ENCODE measurements around the gene IFT27. TPM values are rescaled to one million over a fixed set of nuclear protein-coding genes. Genes with fewer than 3 reads are reported as not detected.

The IFT27 gene
- total and polyA plus RNA-seq, 2 of the 4 experiments (the other 2 are of a cell fraction), result 14.5 to 26.9 TPM

DNA sequence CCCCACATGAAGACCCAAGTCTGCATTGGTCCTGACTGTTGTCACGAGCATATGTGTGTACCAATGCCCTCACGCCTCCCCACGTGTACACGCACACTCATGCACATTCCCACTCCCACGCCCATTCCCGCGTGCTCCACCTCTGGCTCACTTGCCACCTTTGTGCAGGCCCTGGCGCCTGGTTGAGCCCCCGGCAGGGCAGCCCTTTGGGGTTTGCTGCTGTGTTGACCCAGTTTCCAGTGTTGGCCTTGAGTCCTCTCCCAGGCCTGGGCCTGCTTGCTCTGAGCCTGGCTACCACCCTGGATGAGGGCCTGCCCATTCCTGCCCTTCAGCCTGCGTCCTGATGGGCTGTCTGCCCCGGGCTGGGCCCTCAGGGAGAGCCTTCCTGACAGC is 22.8 kb upstream of the IFT27 start:
- Histone ChIP-seq H3K4me2 (ENCODE audit: low read depth, low read length) (no peak overlapping the region), H2BK5ac (ENCODE audit: low read depth, low read length, poor library complexity, severe bottlenecking) (no peak overlapping the region), H4K8ac (ENCODE audit: low read depth in 2 of 2, low read length in 2 of 2) (no peak overlapping the region), H2BK120ac (ENCODE audit: low read depth, low read length) (no peak overlapping the region), H4K20me1 (ENCODE audit: insufficient read depth, low read length) (no peaks in the 10 kb centered on the region), H3K14ac (replicated peaks; ENCODE audit: low read depth, low read length) (no peak overlapping the region), H3K79me1 (ENCODE audit: low read depth in 1 of 2, low read length in 2 of 2) (no peaks in the 10 kb centered on the region), H4K91ac (ENCODE audit: insufficient read depth, low read depth, low read length) (no peak overlapping the region), H3K27ac (ENCODE audit: insufficient read depth, low read length) (no peak overlapping the region), H2AFZ (replicated peaks; ENCODE audit: low read length, poor library complexity) (no peak overlapping the region), H2BK15ac (ENCODE audit: low read depth, low read length) (no peak overlapping the region), H4K5ac (ENCODE audit: low read depth, low read length) (no peak overlapping the region), H3K4me1 (ENCODE audit: control insufficient read depth, insufficient read depth, low read length) (no peaks in the 10 kb centered on the region), H2BK20ac (ENCODE audit: low read depth, low read length) (no peak overlapping the region), H3K9ac (ENCODE audit: low read depth, low read length) (no peak overlapping the region), H3K36me3 (ENCODE audit: control insufficient read depth, insufficient read depth, low read length) (no peaks in the 10 kb centered on the region), H3K4ac (ENCODE audit: low read depth, low read length) (no peak overlapping the region), H3K4me3 (ENCODE audit: insufficient read depth, low read depth, low read length) (no peak overlapping the region), H3K9me3 (ENCODE audit: control insufficient read depth, insufficient read depth, low read length) (no peaks in the 10 kb centered on the region), H3K27me3 (ENCODE audit: control insufficient read depth, insufficient read depth, low read length) (peaks cover 54% of the 10 kb centered on the region), H3K18ac (ENCODE audit: low read depth, low read length) (no peak overlapping the region), H3K56ac (ENCODE audit: extremely low read depth, insufficient read depth, low read length) (no peak overlapping the region), H2AK5ac (ENCODE audit: low read depth, low read length) (no peak overlapping the region), H3K9me1 (ENCODE audit: insufficient read depth, low read length) (no peaks in the 10 kb centered on the region), H3K23ac (ENCODE audit: low read depth, low read length) (no peak overlapping the region), H2AK9ac (replicated peaks; ENCODE audit: low read depth, low read length, poor library complexity) (no peak overlapping the region)
- no TSS peak for BruUV-seq (replicated peaks)
- dilution Hi-C loops (cut with HindIII; ENCODE audit: low sequenced_read_pairs, unreplicated experiment), result no loop called here
- DNase-seq (no peak), ATAC-seq (ENCODE audit: low read depth) (no peak)
- TF ChIP-seq FOS (IDR thresholded peaks at IDR 0.05; ENCODE audit: low read depth, low read length), result no peak
- TF ChIP-seq CHD1 (IDR thresholded peaks at IDR 0.05; ENCODE audit: low read depth, low read length), result no peak
- no peak for TF ChIP-seq USF2 (IDR thresholded peaks at IDR 0.05; ENCODE audit: low read depth, low read length)
- no peak for TF ChIP-seq MXI1 (IDR thresholded peaks at IDR 0.05; ENCODE audit: borderline replicate concordance, low read depth, low read length)
- TF ChIP-seq CEBPB (IDR thresholded peaks at IDR 0.05; ENCODE audit: low read depth, low read length), result no peak
- TF ChIP-seq, protein P1, sequence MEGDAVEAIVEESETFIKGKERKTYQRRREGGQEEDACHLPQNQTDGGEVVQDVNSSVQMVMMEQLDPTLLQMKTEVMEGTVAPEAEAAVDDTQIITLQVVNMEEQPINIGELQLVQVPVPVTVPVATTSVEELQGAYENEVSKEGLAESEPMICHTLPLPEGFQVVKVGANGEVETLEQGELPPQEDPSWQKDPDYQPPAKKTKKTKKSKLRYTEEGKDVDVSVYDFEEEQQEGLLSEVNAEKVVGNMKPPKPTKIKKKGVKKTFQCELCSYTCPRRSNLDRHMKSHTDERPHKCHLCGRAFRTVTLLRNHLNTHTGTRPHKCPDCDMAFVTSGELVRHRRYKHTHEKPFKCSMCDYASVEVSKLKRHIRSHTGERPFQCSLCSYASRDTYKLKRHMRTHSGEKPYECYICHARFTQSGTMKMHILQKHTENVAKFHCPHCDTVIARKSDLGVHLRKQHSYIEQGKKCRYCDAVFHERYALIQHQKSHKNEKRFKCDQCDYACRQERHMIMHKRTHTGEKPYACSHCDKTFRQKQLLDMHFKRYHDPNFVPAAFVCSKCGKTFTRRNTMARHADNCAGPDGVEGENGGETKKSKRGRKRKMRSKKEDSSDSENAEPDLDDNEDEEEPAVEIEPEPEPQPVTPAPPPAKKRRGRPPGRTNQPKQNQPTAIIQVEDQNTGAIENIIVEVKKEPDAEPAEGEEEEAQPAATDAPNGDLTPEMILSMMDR (conservative IDR thresholded peaks at IDR 0.05; ENCODE audit: low read depth, low read length), result no peak
- no peak for TF ChIP-seq NFE2L2 (IDR thresholded peaks at IDR 0.05; ENCODE audit: low read depth, low read length)
- TF ChIP-seq, protein P2, sequence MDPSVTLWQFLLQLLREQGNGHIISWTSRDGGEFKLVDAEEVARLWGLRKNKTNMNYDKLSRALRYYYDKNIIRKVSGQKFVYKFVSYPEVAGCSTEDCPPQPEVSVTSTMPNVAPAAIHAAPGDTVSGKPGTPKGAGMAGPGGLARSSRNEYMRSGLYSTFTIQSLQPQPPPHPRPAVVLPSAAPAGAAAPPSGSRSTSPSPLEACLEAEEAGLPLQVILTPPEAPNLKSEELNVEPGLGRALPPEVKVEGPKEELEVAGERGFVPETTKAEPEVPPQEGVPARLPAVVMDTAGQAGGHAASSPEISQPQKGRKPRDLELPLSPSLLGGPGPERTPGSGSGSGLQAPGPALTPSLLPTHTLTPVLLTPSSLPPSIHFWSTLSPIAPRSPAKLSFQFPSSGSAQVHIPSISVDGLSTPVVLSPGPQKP (IDR thresholded peaks at IDR 0.05; ENCODE audit: borderline replicate concordance, low read depth, low read length), result no peak
- no peak for TF ChIP-seq RCOR1 (IDR thresholded peaks at IDR 0.05; ENCODE audit: insufficient replicate concordance, low read length)
- no peak for TF ChIP-seq RFX5 (IDR thresholded peaks at IDR 0.05; ENCODE audit: low read depth, low read length)
- no peak for TF ChIP-seq SMC3 (IDR thresholded peaks at IDR 0.05; ENCODE audit: low read depth, low read length)
- intact Hi-C loops (cut with micrococcal nuclease), result no loop called here
- ChIA-PET POLR2A (ENCODE audit: unreplicated experiment) (no interaction called here), CTCF (no interaction called here)
- in situ Hi-C loops (cut with MboI; ENCODE audit: low sequenced_read_pairs), result no loop called here
- WGBS, 2 experiments (ENCODE audit: extremely low coverage in 2 of 2, insufficient read length in 1 of 2), result 60% methylated on average over 6 of the region's 11 CpGs; no CpG with 5 or more reads in 1 of the 2 experiments

Data from IMR-90 (cell line).